ENCODE results near the gene MALRD1.

The MALRD1 gene

DNA sequence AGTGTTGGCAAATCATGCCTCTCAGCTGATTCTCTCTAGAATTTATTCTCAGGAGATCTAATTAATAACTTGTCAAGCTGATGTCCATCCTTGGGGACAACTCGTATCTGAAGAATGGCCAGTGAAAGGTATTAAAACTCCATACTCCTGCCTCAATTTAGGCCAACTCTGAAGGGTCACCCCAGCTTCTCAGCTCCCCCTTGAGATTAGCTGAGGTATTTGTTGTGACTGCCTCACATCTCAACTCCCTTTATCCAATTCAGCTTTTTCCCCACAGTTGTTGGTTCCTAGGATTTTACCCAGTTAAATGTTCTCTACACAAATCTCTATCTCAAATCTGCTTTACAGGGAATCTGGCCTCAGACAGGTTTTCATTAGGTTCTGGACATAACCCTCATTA, 182.4 kb downstream of the MALRD1 start:
- no peak for DNase-seq

DNA sequence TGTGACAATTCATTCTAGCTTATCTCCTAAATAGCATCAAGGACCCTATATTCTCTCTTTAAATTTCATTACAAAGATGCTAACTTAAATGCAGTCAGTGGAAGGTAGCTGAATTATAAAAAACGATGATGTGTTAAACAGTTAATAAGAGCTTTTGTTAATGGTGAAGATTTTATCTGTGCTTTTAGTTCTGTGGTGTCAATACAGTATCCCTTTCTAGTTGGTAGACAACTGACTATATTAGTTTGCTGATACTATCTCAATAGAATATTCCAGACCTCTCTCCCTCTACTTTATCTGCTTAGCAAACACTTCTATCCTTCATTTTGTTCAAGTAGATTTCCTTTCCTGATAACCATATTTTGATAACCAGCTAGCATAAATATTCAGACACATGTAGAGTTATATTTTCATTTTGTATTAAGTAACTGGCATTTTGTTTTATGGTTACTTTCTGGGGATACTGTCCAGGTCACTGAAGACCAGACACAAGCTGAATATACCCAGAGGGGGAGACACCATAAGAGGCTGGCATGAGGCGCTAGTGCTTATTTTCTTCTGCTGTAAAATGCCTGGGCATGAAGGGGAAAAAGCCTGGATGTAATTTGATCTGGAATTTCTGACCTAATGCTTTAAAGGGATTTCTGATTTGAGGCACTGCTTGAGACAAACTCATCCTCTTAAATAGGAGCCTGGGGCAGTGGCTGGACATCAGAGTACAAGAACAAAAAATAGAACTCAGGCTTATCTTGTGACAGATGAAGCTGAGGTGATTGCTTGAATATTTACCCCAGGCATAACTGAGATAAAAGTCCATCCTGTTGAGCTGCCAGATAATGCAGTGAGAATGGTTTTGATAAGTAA, 197.5 kb downstream of the MALRD1 start:
- no peak for DNase-seq

DNA sequence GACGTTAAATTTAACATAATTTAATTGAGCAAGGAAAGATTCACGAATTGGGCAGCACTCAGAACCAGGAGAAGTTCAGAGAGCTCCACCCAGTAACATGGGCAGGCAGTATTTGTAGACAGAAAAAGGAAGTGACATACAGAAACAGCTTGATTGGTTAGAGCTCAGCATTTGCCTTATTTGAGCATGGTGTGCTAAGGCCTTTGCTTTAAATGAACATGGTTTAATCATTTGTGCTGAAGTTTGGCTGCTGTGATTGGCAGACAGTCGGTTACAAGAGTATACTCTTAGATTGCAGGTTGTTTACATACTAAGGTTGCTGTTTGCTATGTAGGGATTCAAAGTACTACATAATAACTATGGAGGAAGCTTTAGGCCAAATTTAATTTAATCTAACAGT, 199.2 kb downstream of the MALRD1 start:
- no peak for DNase-seq

DNA sequence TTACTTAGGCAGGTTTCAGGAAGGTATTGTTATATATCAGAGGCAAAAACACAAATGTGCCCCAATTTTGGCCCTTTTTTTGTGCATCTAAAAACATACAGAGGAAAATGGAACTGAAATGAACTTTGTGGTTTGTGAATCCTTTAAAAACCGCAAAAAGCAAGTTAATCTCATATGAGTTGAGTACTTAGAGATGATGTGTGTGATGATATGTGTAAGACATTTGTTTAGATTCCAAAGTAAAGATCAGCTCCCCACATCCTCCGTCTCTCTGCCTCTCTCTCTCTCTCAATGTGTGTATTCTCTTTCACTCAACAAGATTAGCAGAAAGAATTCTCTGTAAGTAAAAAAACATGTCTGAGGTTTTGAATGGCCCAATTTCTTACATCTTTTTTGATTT, 201.9 kb downstream of the MALRD1 start:
- no peak for DNase-seq

- no peak for DNase-seq
Observed at GRCh38 chr10:19252531-19252930, 203.9 kb downstream of the MALRD1 start.

- no peak for DNase-seq
Observed at GRCh38 chr10:19256331-19256730, 207.7 kb downstream of the MALRD1 start.

DNA sequence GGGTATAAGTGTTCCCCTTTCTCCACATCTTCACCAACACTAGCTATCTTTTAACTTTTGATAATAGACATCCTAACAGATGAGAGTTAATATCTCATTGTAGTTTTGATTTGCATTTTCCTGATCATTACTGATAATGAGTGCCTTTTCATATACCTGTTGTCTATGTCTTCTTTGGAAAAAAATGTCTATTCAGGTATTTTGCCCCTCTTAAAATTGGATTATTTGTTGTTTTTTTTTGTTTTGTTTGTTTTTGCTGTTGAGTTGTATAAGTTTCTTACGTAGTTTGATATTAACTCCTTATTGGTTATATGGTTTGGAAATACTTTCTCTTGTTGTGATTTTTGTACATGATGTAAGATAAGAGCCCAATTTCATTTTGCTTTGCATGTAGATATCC, 214.7 kb downstream of the MALRD1 start:
- DNase-seq, result no peak

GRCh38 chr10:19283285-19283684, 234.7 kb downstream of the MALRD1 start:
- no peak for DNase-seq

- DNase-seq, result no peak
Observed at GRCh38 chr10:19283786-19284185, 235.2 kb downstream of the MALRD1 start.

- DNase-seq, result no peak
Observed at GRCh38 chr10:19290770-19291169, 242.2 kb downstream of the MALRD1 start.

- no peak for DNase-seq
Observed at GRCh38 chr10:19294233-19294632, 245.6 kb downstream of the MALRD1 start.

DNA sequence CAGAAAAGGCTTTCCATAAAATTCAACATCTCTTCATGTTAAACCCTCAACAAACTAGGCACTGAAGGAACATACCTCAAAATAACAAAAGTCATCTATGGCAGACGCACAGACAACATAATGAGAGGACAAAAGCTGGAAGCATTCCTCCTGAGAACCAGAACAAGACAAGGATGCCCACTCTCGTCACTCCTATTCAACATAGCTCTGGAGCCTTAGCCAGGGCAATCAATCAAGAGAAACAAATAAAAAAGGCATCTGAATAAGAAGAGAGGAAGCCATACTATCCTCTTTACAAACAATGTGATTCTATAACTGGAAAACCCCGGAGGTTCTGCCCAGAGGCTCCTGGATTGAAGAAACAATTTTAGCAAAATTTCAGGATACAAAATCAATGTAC, 251.0 kb downstream of the MALRD1 start:
- DNase-seq, result no peak

DNA sequence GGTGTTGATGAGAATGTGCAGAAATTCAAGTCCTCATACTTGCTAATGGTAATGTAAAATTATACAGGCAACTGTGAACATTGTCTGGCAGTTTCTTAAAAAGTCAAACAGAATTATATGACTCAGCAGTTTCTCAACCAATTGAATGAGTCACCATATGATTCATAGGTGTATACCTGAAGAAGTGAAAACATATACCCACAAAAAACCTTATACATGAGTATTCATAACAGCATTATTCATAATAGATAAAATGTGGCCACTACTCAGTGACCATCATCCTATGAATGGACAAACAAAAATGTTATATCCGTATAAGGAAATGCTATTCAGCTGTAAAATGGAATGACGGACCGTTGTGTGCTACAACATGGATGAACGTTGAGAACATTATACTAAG, 253.5 kb downstream of the MALRD1 start:
- DNase-seq, result no peak

DNA sequence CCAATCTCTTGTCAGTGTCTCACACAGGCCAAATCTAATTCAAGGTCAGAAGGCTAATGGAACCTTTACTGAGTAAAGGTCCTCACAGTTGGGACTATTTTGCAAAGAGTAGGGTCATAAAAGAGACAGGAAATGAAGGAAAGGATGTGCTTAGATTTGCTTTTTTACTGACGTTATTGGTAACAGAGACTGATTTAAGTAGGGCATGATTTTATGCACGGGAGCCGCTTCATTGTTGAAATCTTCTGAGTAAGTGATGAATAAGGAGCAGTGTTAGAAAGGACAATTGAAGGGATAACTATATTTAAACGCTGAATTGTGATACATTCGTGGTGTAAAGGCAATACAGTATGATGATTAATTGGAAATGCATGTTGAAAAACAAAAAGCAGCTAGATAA, 261.5 kb downstream of the MALRD1 start:
- DNase-seq, result no peak

- no peak for DNase-seq
Observed at GRCh38 chr10:19316204-19316870, 267.7 kb downstream of the MALRD1 start.

- no peak for DNase-seq
Observed at GRCh38 chr10:19317952-19318351, 269.4 kb downstream of the MALRD1 start.

DNA sequence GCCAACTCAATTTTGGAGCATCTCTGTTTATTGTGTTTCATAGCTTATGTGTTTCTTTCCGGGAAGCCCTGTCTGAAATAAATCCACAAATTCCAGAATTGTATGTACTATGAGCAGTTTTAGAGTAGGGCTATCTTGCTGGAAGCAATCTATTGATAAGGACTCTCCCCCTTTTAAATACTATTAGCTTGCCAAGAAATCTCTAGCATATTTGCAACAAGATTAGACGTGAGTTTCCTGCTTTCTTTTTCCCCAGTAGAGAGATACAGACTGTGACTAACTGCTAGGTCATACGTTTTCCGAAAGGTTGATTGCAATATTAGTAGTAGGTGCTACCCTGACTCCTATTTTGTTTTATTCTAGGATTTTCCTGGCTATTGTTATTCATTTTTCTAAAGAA, 277.0 kb downstream of the MALRD1 start:
- DNase-seq, result no peak

- no peak for DNase-seq
Observed at GRCh38 chr10:19328582-19328981, 280.0 kb downstream of the MALRD1 start.

- no peak for DNase-seq
Observed at GRCh38 chr10:19329475-19329874, 280.9 kb downstream of the MALRD1 start.

- no peak for DNase-seq
Observed at GRCh38 chr10:19332304-19332703, 283.7 kb downstream of the MALRD1 start.

DNA sequence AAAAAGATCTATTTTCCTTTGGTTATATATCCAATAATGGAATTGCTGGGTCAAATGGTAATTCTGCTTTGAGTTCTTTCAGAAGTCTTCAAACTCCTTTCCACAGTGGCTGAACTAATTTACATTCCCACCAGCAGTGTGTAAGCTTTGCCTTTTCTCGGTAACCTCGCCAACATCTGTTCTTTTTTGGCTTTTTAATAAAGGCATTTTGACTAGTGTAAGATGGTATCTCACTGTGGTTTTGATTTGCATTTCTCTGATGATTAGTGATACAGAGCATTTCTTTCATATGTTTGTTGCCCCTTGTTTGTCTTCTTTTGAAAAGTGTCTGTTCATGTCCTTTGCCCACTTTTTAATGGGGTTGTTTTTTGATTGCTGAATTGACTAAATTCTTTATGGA, 285.0 kb downstream of the MALRD1 start:
- no peak for DNase-seq

DNA sequence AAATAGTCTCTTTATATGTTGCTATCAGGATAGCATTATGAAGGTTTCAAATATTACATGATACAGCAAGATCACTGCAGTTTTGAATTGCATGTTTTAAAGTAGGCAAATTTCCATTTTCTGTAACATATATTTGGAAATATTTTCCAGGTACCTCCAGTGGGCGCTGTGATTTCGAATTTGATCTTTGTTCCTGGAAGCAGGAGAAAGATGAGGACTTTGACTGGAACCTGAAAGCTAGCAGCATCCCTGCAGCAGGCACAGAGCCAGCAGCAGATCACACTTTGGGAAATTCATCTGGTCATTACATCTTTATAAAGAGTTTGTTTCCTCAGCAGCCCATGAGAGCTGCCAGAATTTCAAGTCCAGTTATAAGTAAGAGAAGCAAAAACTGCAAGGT, 299.0 kb downstream of the MALRD1 start:
- no peak for DNase-seq

GRCh38 chr10:19367176-19367575, 318.6 kb downstream of the MALRD1 start:
- DNase-seq, result no peak

DNA sequence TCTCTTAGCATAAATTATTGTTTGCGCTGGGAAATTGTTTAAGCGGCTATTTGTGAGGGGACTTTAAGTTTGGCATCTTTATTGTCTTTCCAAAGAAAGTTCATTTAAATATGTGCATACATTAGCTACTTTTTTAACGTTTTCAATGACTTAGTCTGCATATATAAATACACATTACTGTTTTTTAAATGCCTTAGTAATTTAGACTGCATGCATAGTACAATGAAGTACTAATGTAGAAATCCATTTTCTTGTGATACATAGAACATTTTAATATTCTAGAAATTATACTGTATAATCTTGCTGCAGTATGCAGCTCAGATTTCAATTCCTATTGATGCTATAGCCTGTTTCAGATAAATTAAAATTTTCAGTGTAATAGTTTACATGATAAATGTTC, 325.4 kb downstream of the MALRD1 start:
- DNase-seq, result no peak

Measured in stimulated activated CD4-positive, alpha-beta T cell treated with anti-CD3 and anti-CD28 coated beads, Interleukin-4, amount 100 ng/mL, for 1 hour (primary cell).